A673 (cell line): Measurements from ENCODE around the gene GRB7.

Experiments used
- EZH2 ChIP-seq: fragments of 200-600 bp; sonication (generic); IDR thresholded peaks from 2 replicates; pipeline ENCODE4 v1.6.1; 2017; ENCODE audit warnings: borderline replicate concordance, low read depth, mild to moderate bottlenecking, mixed read lengths, antibody characterized with exemption, low read length; ENCODE audit not compliant: poor library complexity, severe bottlenecking
- TF ChIP-seq, protein P1 (sequence below): fragments of 300-800, 200-600 bp; sonication (generic); conservative IDR thresholded peaks from 2 replicates; pipeline ENCODE4 v1.5.1; 2017; ENCODE audit warnings: low read depth, mild to moderate bottlenecking, antibody characterized with exemption, low read length, moderate library complexity, mixed read lengths

- TF ChIP-seq, protein P1, sequence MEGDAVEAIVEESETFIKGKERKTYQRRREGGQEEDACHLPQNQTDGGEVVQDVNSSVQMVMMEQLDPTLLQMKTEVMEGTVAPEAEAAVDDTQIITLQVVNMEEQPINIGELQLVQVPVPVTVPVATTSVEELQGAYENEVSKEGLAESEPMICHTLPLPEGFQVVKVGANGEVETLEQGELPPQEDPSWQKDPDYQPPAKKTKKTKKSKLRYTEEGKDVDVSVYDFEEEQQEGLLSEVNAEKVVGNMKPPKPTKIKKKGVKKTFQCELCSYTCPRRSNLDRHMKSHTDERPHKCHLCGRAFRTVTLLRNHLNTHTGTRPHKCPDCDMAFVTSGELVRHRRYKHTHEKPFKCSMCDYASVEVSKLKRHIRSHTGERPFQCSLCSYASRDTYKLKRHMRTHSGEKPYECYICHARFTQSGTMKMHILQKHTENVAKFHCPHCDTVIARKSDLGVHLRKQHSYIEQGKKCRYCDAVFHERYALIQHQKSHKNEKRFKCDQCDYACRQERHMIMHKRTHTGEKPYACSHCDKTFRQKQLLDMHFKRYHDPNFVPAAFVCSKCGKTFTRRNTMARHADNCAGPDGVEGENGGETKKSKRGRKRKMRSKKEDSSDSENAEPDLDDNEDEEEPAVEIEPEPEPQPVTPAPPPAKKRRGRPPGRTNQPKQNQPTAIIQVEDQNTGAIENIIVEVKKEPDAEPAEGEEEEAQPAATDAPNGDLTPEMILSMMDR: no peak
- no peak for TF ChIP-seq EZH2
Observed at GRCh38 chr17:39729280-39729851, 8.4 kb upstream of the GRB7 start.
